ENCODE measurements around the gene MDFI. TPM values are rescaled to one million over a fixed set of nuclear protein-coding genes. Genes with fewer than 3 reads are reported as not detected.

The MDFI gene
- total RNA-seq, 1 donor from 2014 or later = 29.5 TPM

DNA sequence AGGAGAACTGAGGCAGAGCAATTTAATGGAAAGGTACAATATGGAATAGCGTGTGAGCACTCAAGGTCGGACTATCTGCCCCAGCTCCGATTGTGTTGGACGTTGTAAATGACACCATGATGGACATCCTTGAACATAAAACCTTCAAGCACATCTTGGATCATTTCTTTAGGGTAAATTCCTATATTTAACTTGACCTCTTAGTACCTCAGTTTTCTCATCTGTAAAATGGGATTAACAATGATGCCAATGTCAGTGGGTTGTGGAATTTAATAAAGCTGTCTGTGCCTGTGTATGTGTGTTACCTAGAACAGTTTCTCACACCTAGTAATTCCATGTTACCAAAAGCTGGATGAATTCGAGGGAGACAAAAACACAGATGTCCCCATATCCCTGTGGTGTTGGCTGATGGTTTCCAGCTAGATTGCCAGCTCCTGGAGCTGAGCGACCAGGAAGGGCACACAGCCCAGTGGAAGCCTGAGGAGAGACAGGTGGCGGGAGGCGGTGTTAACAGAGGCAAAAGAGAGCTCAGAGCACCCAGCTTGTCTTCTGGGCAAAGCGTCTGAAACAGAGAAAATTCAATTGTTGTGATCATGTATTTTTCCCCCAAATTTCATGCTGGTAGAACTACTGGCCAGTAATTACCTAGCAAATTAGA is 32.6 kb downstream of the MDFI start:
- Histone ChIP-seq H3K4me2 (no peak overlapping the region), H3K9me3 (ENCODE audit: low read depth) (no peaks in the 10 kb centered on the region), H3K27me3 (no peaks in the 10 kb centered on the region), H3K36me3 (no peaks in the 10 kb centered on the region), H4K20me1 (ENCODE audit: low read depth) (no peaks in the 10 kb centered on the region), H3K4me3 (no peak overlapping the region), H2AFZ (replicated peaks) (no peak overlapping the region), H3K27ac (no peak overlapping the region), H3K4me1 (peaks cover 11% of the 10 kb centered on the region), H3K79me2 (ENCODE audit: low read depth) (no peaks in the 10 kb centered on the region), H3K9ac (no peak overlapping the region), H3F3A (ENCODE audit: low read depth) (peaks cover 7% of the 10 kb centered on the region)
- TF ChIP-seq CTCF (IDR thresholded peaks at IDR 0.05) = no peak
- no peaks in the 10 kb centered on the region for H3K36me3 Mint-ChIP-seq
- no peak overlapping the region for H3K27ac Mint-ChIP-seq
- H3K9me3 Mint-ChIP-seq = peaks cover 10% of the 10 kb centered on the region
- no peak for DNase-seq (ENCODE audit: low spot score)
- H3K27me3 Mint-ChIP-seq (ENCODE audit: insufficient read depth, low read depth) = peaks cover 9% of the 10 kb centered on the region
- peaks cover 19% of the 10 kb centered on the region for H3K4me1 Mint-ChIP-seq
- peak overlapping the region; percentile 60 for H3K4me3 Mint-ChIP-seq

- no peak overlapping the region for H3K27ac Mint-ChIP-seq
- peaks cover 9% of the 10 kb centered on the region for H3K27me3 Mint-ChIP-seq (ENCODE audit: insufficient read depth, low read depth)
- no peaks in the 10 kb centered on the region for H4K20me1 ChIP-seq (ENCODE audit: low read depth)
Observed at GRCh38 chr6:41671376-41671775, 33.1 kb downstream of the MDFI start.

GRCh38 chr6:41672016-41672415 is 33.7 kb downstream of the MDFI start:
- no peaks in the 10 kb centered on the region for H3K36me3 ChIP-seq
- H3K27ac ChIP-seq = no peak overlapping the region
- H3F3A ChIP-seq (ENCODE audit: low read depth) = peaks cover 10% of the 10 kb centered on the region
- H3K9me3 ChIP-seq (ENCODE audit: low read depth) = no peaks in the 10 kb centered on the region
- peaks cover 11% of the 10 kb centered on the region for H3K4me1 ChIP-seq
- no peak for DNase-seq (ENCODE audit: low spot score)
- no peak overlapping the region for H3K27ac Mint-ChIP-seq
- H3K4me3 Mint-ChIP-seq = peak overlapping the region; percentile 28
- peaks cover 29% of the 10 kb centered on the region for H3K4me1 Mint-ChIP-seq
- no peaks in the 10 kb centered on the region for H3K36me3 Mint-ChIP-seq
- H3K4me3 ChIP-seq = no peak overlapping the region
- H4K20me1 ChIP-seq (ENCODE audit: low read depth) = no peaks in the 10 kb centered on the region
- no peak overlapping the region for H3K4me2 ChIP-seq
- H3K9ac ChIP-seq = no peak overlapping the region
- no peaks in the 10 kb centered on the region for H3K79me2 ChIP-seq (ENCODE audit: low read depth)
- peaks cover 9% of the 10 kb centered on the region for H3K27me3 Mint-ChIP-seq (ENCODE audit: insufficient read depth, low read depth)
- H3K9me3 Mint-ChIP-seq = peaks cover 10% of the 10 kb centered on the region
- no peak overlapping the region for H2AFZ ChIP-seq (replicated peaks)
- TF ChIP-seq EZH2 (IDR thresholded peaks at IDR 0.05) (no peak), EZH2phosphoT487 (IDR thresholded peaks at IDR 0.05) (no peak), CTCF (IDR thresholded peaks at IDR 0.05) (no peak)
- H3K27me3 ChIP-seq = no peaks in the 10 kb centered on the region

More at GRCh38 chr6:41671376-41671775, 33.1 kb downstream of the MDFI start:
- no peak overlapping the region for H3K9ac ChIP-seq
- no peaks in the 10 kb centered on the region for H3K79me2 ChIP-seq (ENCODE audit: low read depth)
- Mint-ChIP-seq H3K9me3 (peaks cover 10% of the 10 kb centered on the region), H3K4me3 (no peak overlapping the region), H3K4me1 (peaks cover 23% of the 10 kb centered on the region), H3K36me3 (no peaks in the 10 kb centered on the region)
- DNase-seq (ENCODE audit: low spot score) = no peak
- H3K9me3 ChIP-seq (ENCODE audit: low read depth) = no peaks in the 10 kb centered on the region
- H3K4me2 ChIP-seq = no peak overlapping the region
- no peaks in the 10 kb centered on the region for H3K36me3 ChIP-seq
- peaks cover 11% of the 10 kb centered on the region for H3K4me1 ChIP-seq
- H3K4me3 ChIP-seq = no peak overlapping the region
- no peaks in the 10 kb centered on the region for H3K27me3 ChIP-seq
- no peak overlapping the region for H2AFZ ChIP-seq (replicated peaks)
- no peak overlapping the region for H3K27ac ChIP-seq
- H3F3A ChIP-seq (ENCODE audit: low read depth) = peaks cover 10% of the 10 kb centered on the region
- TF ChIP-seq CTCF (IDR thresholded peaks at IDR 0.05) (no peak), EZH2phosphoT487 (IDR thresholded peaks at IDR 0.05) (no peak), EZH2 (IDR thresholded peaks at IDR 0.05) (no peak)

Measured in neural progenitor cell (in vitro differentiated cells).